GM19193 (cell line): ENCODE results near the gene MDM4.

Experiments
- POLR2A ChIP-seq: IDR thresholded peaks from 4 replicates; pipeline ENCODE4 v1.6.1; 2011; ENCODE audit not compliant: insufficient read depth, insufficient read length; ENCODE audit errors: extremely low read depth

The MDM4 gene

DNA sequence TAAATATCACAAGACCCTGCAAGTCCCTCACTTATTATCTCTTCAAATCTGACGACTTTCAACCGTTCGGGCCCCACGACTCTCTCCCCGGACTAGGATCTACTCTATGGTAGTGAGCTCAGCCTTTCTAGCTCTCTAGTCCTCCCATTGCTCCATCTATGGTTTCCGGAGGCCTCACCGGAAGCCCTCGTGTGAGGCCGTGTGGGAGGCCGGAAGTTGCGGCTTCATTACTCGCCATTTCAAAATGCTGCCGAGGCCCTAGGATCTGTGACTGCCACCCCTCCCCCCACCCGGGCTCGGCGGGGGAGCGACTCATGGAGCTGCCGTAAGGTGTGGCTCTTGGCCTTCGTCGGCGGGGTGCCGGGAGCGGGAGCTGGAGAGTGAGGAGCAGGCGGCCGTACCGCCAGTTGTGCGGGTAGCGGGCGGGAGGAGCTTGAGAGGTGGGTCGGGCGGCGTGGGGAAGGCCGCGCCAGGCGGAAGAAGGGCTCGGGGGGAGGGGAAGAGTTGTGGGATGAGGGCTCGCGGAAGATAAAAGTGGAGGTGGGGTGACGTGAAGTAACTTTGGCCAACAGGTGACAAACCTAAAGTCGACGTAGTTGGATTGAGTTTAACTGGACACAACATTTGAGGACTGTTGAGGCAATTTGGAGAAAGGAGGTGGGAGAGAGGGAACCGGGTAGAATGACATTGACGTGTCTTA, at the start of gene MDM4:
Gene MDM4, plus strand, starts transcription at position 227 of the 700 bp plus-strand sequence. CDS start 9,113 bp downstream, outside the sequence.
- peak; percentile 75 for TF ChIP-seq POLR2A

DNA sequence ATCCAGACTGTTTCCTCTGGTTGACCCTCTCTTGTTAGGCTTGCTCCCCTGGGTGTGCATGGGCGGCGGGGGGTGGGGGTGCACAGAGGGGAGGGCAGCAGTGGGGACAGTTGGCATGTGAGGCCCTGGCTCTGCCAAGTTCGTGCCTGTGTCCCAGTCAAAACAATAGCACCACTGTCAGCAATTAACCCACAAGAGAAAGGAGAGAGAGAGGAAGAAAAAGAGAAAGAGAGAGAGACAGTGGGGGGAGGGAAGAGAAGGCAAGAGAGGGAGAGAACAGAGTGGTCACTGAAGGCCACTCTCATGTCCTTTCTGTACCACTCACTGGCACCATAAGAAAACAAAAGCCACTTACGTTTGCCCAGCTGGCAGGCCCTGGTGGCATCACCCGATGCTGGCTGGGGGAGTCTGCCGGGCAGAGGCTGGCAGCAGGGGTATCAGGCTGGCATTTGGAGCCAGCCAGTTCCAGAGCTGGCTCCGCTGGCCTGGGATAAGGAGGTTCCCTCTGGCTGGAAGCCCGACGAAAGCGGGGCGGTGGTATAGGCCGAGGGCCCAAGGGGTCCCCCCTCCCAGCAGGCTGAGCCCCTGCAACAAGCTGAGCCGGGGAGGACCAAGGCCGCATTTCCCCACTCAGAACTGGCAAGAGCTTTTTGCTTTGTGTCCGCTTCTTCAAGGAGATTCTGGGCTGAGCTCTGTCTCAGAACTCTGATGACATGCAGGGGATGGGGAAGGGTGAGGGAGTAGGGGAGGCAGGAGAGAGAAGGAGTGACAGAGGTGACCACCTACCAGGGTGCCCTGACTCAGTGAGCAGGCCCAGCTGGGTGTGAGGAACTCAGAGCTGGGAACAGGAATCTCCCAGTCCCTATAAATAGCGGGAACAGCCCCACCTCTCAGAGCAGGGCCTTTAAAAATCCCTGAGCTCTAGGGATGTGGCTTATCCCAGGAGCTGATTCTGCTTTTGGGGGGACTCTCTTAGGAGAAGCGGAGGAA, 49.5 kb upstream of the MDM4 start:
- no peak for TF ChIP-seq POLR2A

GRCh38 chr1:204468206-204468605, 48.0 kb upstream of the MDM4 start:
- TF ChIP-seq POLR2A: no peak

- no peak for TF ChIP-seq POLR2A
Measured at GRCh38 chr1:204468766-204469302, 47.4 kb upstream of the MDM4 start.

GRCh38 chr1:204469304-204469703, 46.9 kb upstream of the MDM4 start:
- no peak for TF ChIP-seq POLR2A

DNA sequence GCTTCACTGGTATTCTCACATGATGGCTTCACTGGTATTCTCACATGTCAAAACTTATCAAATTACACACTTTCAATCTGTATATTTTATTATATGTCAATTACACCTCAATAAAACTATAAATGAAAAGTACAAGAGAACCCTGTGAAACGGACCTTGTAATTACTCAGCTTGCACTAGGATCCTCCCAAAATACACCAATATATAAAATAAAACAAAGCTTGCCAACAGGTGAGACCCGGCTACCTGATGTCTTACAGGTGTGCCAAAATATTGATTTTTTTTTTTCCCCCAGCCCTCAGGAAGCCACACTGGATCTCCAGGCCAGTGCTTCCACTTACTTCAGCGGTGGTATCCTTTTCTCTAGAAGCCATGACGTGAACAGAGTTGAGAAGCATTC, 44.5 kb upstream of the MDM4 start:
- TF ChIP-seq POLR2A: no peak

DNA sequence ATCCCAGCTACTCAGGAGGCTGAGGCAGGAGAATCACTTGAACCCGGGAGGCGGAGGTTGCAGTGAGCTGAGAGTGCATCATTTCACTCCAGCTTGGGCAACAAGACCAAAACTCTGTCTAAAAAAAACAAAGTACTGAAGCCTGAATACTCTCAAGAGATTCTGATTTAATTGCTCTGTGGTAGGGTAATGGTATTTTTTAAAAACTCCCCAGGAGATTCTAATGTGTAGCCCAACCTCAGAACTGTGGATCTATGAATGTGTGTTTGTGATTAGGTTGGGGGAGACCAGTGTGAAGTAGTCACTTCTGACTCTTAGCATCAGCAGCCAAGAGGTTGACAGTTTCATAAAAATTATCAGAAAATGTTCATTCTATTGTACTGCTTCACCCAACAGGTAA, 43.5 kb upstream of the MDM4 start:
- no peak for TF ChIP-seq POLR2A

- TF ChIP-seq POLR2A: no peak
Measured at GRCh38 chr1:204473400-204473965, 42.7 kb upstream of the MDM4 start.

DNA sequence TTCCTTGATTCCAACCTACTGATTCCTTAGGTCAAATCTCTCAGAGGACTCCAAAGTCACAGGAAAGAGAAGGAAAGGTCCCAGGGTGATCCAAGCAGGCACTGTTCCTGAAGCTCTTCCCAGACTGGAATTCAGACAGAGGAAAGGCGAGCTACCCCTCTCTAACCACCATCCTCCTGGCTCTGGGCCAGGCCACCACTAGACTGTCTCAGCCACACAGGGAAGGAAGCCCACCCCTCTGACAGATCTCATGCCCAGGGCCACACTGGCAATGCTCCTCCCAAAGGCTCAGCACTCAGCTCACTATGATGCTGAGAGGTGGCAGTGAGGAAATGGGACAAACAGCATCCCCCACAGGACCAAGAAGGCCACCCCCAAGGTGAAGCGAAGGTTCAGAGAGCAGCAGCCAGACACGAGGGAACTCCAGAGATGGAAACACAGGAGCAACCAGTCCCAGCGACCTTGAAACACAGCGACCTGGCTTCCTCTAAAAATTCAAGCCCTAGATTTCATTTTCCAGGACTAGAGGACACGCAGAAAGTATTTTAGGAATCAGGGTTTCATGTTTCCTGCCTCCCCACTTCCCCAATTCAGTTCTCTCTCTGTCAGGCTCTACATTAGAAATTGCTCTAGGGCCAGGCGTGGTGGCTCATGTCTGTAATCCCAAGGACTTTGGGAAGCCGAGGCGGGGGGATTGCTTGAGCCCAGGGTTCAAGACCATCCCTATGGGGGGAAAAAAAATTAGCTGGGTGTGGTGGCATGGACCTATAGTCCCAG, 40.4 kb upstream of the MDM4 start:
- no peak for TF ChIP-seq POLR2A

GRCh38 chr1:204476563-204476962, 39.6 kb upstream of the MDM4 start:
- TF ChIP-seq POLR2A: no peak

DNA sequence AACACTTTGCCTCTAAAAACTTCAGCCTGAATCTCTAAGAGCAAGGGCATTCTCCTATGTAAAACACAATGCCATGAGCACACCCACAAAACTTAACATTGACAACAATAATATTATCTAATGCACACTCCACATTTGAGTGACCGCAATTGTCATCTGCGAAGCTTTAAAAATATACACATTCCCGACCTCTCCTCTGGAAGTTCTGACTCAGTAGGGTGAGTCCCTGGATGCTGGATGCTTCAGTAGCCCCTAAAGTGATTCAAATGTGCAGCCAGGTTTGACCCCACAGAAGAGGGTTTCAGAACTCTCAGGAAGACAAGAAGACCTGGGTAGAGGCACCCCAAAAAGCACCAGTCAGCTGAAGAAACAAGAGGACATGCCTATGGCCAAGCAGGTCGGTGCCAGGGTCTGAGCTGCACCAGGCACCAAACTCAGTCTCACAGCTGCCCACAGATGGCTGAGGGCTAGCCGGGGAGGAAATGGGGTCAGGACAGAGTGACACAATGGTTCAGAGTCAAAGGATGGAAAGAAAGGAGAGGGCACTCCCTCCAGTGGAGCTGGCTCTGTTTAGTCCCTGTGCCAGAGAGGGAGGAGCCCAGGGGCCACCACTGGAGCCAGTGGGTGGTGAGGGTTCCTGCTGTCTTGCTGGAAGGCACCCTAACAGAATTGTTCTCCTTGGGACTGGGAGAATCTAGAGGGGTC, 39.0 kb upstream of the MDM4 start:
- TF ChIP-seq POLR2A: no peak

GRCh38 chr1:204478172-204478899, 37.9 kb upstream of the MDM4 start:
- TF ChIP-seq POLR2A: no peak

DNA sequence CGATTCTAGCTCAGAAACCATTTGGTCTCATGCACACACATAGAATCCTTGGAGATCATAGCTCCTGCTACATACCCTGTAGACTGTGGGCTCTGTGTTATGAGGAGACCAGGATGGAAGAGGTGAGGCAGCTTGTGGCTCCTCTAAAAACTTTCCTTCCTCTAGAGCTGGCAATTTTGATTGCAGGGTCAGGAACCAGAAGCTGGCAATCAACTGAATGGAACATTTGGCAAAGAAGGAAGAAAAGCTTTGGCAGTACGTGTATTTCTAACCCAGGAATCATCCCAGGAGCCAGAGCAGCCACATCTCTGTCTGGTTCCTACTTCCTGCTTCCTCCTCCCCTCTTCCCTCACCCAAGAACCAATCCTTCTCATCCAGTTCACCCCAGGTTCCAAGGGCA, 37.3 kb upstream of the MDM4 start:
- TF ChIP-seq POLR2A: no peak
